Endodermal cell (in vitro differentiated cells): ENCODE measurements around the gene PRKCE. TPM values are rescaled to one million over a fixed set of nuclear protein-coding genes. Genes with fewer than 3 reads are reported as not detected.

Source experiments
- DNase-seq: peaks from one replicate; pipeline ENCODE4 v3.0.0-alpha.2; 2017
- H3K27ac ChIP-seq: 2 replicates; pipeline ENCODE4 v1.5.1; 2013; ENCODE audit warnings: mild to moderate bottlenecking, low read depth, low read length, moderate library complexity
- H3K27me3 ChIP-seq: 2 replicates; pipeline ENCODE4 v1.6.1; 2013; ENCODE audit warnings: mild to moderate bottlenecking, low read length, moderate library complexity; ENCODE audit not compliant: insufficient read depth, control insufficient read depth, poor library complexity, severe bottlenecking
- H3K36me3 ChIP-seq: 2 replicates; pipeline ENCODE4 v1.7.0; 2013; ENCODE audit warnings: mild to moderate bottlenecking, low read length, moderate library complexity; ENCODE audit not compliant: control insufficient read depth, insufficient read depth
- H3K4me1 ChIP-seq: one replicate; pipeline ENCODE4 v1.7.0; 2013; ENCODE audit warnings: low read length; ENCODE audit not compliant: control insufficient read depth, insufficient read depth
- H3K4me3 ChIP-seq: 2 replicates; pipeline ENCODE4 v1.5.1; 2013; ENCODE audit warnings: mild to moderate bottlenecking, low read length, moderate library complexity
- H3K9ac ChIP-seq: 2 replicates; pipeline ENCODE4 v1.6.1; 2013; ENCODE audit warnings: mild to moderate bottlenecking, low read length, moderate library complexity; ENCODE audit not compliant: poor library complexity, severe bottlenecking; ENCODE audit errors: extremely low read depth
- H3K9me3 ChIP-seq: 2 replicates; pipeline ENCODE4 v1.6.1; 2013; ENCODE audit warnings: mild to moderate bottlenecking, low read length, moderate library complexity; ENCODE audit not compliant: control insufficient read depth
- H3K27ac Mint-ChIP-seq: 2 replicates; pipeline ENCODE4 v1.8.0; 2020; ENCODE audit warnings: mixed read lengths
- H3K27me3 Mint-ChIP-seq: 2 replicates; pipeline ENCODE4 v1.8.0; 2021; ENCODE audit warnings: mild to moderate bottlenecking, mixed read lengths; ENCODE audit not compliant: insufficient read depth
- H3K36me3 Mint-ChIP-seq: 2 replicates; pipeline ENCODE4 v1.8.0; 2020; ENCODE audit warnings: low read depth, mixed read lengths
- H3K4me1 Mint-ChIP-seq: 2 replicates; pipeline ENCODE4 v1.8.0; 2020; ENCODE audit warnings: mixed read lengths
- H3K4me3 Mint-ChIP-seq: 2 replicates; pipeline ENCODE4 v1.8.0; 2020; ENCODE audit warnings: mild to moderate bottlenecking, moderate library complexity, mixed read lengths
- H3K9me3 Mint-ChIP-seq: 2 replicates; pipeline ENCODE4 v1.8.0; 2020; ENCODE audit warnings: mild to moderate bottlenecking, mixed read lengths
- CTCF ChIP-seq: fragments of 200-600 bp; sonication (generic); conservative IDR thresholded peaks from 2 replicates; pipeline ENCODE4 v1.5.0; 2021; ENCODE audit warnings: antibody characterized with exemption, mild to moderate bottlenecking
- WGBS, 2 experiments: methylation state at CpG; one replicate each; pipeline versions ENCODE4 v1.1.5 to v1.1.7; 2013; ENCODE audit warnings: missing lambda C conversion rate in 2 of 2, mixed read lengths in 1 of 2; ENCODE audit not compliant: insufficient coverage in 1 of 2, insufficient read length in 1 of 2; 5-methylcytosine and 5-hydroxymethylcytosine counted together
- total RNA-seq, 2 donors: library from RNA; stranded (reverse); fragmentation: NEBNext Ultra II Directional in 1 of 2; extraction: Animal tissue kit (Norgen Biotek cat#: 25700) in 1 of 2; gene quantifications; 2 replicates in 1 of 2; 3 replicates in 1 of 2; pipeline ENCODE4 v1.2.1, GENCODE V29; 2021

PRKCE gene
- total RNA-seq, 2 donors from 2014 or later = 1.4 to 1.7 TPM

- Histone ChIP-seq H3K27me3 (no peaks in the 10 kb centered on the region), H3K9ac (no peak overlapping the region), H3K27ac (peak overlapping the region; percentile 66), H3K4me3 (no peak overlapping the region), H3K9me3 (no peaks in the 10 kb centered on the region), H3K36me3 (no peaks in the 10 kb centered on the region), H3K4me1 (peaks cover 15% of the 10 kb centered on the region)
- H3K9me3 Mint-ChIP-seq = no peaks in the 10 kb centered on the region
- no peaks in the 10 kb centered on the region for H3K36me3 Mint-ChIP-seq
- TF ChIP-seq CTCF = no peak
- peaks cover 10% of the 10 kb centered on the region for H3K27me3 Mint-ChIP-seq
- no peak for DNase-seq
- H3K4me1 Mint-ChIP-seq = peaks cover 47% of the 10 kb centered on the region
- H3K27ac Mint-ChIP-seq = no peak overlapping the region
- no peak overlapping the region for H3K4me3 Mint-ChIP-seq
- WGBS, 2 experiments = 87 to 88% methylated on average over 10 to 13 of the region's 13 CpGs
Measured at GRCh38 chr2:45813003-45813941, 161.8 kb downstream of the PRKCE start.

GRCh38 chr2:45814488-45814887, 163.0 kb downstream of the PRKCE start:
- Mint-ChIP-seq H3K9me3 (no peaks in the 10 kb centered on the region), H3K36me3 (no peaks in the 10 kb centered on the region), H3K27me3 (peaks cover 19% of the 10 kb centered on the region), H3K4me1 (peaks cover 51% of the 10 kb centered on the region), H3K4me3 (no peak overlapping the region), H3K27ac (no peak overlapping the region)
- WGBS, 2 experiments = 98 to 100% methylated on average over 1 to 3 of the region's 3 CpGs
- Histone ChIP-seq H3K27ac (no peak overlapping the region), H3K4me3 (no peak overlapping the region), H3K4me1 (peaks cover 15% of the 10 kb centered on the region), H3K27me3 (peaks cover 3% of the 10 kb centered on the region), H3K9me3 (no peaks in the 10 kb centered on the region), H3K9ac (no peak overlapping the region), H3K36me3 (no peaks in the 10 kb centered on the region)
- no peak for TF ChIP-seq CTCF
- DNase-seq = no peak

GRCh38 chr2:45814951-45815621, 163.6 kb downstream of the PRKCE start:
- H3K4me3 ChIP-seq = no peak overlapping the region
- no peak overlapping the region for H3K27ac ChIP-seq
- Mint-ChIP-seq H3K4me3 (no peak overlapping the region), H3K36me3 (no peaks in the 10 kb centered on the region), H3K27ac (no peak overlapping the region), H3K9me3 (no peaks in the 10 kb centered on the region), H3K27me3 (peaks cover 20% of the 10 kb centered on the region), H3K4me1 (peaks cover 51% of the 10 kb centered on the region)
- no peak for TF ChIP-seq CTCF
- WGBS, 2 experiments = 63 to 80% methylated on average over 1 to 2 of the region's 2 CpGs
- H3K4me1 ChIP-seq = peaks cover 15% of the 10 kb centered on the region
- H3K27me3 ChIP-seq = peaks cover 9% of the 10 kb centered on the region
- no peaks in the 10 kb centered on the region for H3K36me3 ChIP-seq
- H3K9me3 ChIP-seq = no peaks in the 10 kb centered on the region
- no peak overlapping the region for H3K9ac ChIP-seq
- DNase-seq = no peak
